GM21447 (cell line): Measurements from ENCODE around the gene UBR1.
"Not testable (repeated sequence)": the region's sequence is repeated elsewhere in the genome, so short reads cannot be mapped to it uniquely, and the experiment has no call there.

Source experiments
- ATAC-seq: cut with Tn5 transposase; IDR thresholded peaks from one replicate; pipeline ENCODE4 v1.9.1; 2021; ENCODE audit not compliant: unreplicated experiment

UBR1 gene

DNA sequence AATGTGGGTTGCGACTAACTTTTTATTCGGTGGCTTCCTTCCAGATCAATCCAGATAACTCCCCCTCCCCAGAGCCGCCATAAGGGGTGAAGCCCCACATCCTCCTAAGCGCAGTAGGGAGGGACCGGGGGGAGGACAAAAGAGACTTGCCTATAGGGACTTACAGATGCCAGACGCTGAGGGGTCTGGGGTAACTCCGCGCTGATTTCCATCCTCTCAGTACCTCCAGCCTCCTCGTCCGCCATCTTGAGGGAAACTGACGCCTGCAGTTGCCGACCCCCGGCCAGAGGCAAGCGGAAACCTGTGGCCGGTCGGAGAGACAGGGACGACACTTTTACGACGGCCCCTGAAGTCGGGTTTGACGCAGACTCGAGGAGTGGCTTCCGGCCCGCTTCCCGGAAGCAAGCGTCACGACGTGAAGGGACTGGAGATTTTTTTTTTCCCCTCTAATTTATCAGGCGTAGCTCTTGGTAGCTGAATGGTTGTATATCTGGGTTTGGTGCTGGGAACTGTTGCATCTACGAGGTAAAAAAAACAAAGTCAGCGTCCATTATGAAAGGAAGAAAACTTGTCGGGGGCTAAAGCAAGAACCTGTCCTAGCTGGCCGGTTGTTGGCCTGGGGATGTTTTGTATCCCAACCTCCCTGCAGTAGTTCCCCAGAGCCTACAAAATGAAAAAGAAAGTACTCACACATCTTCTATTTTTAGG, at the start of gene UBR1:
UBR1 (minus strand) TSS at position 261 of the 708 bp plus-strand sequence; CDS start at position 245, 16 bp downstream.
- peak; percentile 88 for ATAC-seq

DNA sequence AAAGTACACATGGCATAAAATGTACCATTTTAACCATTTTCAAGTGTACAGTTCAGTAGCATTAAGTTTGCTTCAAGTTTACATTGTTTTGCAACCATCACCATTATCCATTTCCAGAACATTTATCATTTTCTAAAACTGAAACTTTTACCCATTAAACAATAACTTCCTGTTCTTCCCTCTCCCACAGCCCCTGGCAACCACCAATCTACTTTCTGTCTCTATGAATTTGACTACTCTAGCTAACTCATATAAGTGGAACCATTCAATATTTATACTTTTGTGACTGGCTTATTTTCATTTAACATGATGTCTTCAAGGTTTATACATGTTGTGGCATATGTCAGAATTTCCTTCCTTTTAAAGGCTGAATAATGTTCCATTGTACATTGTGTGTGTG, 47.4 kb upstream of the UBR1 start:
- ATAC-seq: no peak

DNA sequence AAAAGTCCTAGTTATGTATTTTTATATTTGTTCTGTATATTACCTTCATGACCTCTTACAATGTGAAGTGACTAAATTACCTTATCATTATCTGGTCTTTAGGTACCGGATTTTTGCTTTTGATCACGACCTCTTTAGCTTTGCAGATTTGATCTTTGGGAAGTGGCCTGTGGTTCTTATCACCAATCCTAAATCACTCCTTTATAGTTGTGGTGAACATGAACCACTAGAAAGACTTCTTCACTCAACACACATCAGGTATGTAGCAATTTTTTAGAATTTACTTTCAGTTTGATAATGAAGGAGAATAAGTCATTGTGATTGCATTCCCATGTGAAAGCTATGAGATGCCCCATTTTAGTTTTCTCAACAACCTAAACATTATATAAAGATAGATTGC, 45.9 kb upstream of the UBR1 start:
- ATAC-seq: no peak

DNA sequence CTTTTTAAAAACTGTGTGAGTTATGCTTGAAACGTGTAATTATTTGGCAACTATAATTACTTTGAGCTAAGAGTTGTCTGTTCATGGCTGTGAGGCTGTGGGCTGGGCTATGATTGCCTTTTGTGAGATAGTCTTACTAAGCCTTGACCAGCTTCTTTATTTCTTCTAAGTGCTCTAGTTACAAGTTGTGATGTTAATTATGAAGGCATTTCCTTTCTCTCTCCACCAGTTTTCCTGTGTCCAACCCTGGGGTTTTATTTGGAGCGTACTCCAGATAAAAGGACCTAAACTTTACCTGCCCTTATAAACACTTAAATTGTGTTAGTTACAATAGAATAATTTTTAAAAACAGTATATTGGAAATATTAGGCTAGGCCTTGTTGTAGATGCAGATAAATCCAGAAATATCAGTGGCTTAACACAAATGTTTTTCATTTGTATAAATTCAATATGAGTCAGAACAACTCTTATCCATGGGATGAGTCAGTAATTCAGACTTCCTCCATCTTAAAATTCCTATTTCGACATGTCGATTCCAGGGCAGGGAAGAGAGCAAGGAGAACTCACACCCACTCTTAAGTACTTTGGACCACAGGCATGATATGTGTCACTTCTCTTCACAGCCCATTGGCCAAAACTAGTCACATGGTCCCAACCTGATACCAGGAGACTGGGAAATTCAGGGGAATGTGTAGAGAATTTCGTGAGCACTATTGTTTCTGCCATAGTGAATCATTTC, 44.5 kb upstream of the UBR1 start:
- no peak for ATAC-seq

DNA sequence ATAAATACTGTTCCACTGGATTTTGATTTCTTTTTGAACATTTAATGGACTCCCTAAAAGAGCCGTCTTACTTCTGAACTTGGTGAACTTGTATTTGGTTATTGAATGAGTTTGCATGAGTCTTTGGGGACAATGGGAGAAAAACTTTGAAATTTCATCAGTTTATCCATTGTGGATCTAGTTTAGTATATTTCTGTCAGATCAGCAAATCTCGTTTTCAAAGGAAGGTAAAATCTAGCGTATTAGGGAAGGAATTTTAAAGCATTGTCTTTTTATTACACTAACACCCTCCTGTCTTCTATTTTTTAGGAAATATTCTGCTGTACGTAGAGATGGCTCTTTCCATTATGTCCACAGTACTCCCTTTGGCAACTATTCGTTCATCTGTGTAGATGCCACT, 40.3 kb upstream of the UBR1 start:
- no peak for ATAC-seq

DNA sequence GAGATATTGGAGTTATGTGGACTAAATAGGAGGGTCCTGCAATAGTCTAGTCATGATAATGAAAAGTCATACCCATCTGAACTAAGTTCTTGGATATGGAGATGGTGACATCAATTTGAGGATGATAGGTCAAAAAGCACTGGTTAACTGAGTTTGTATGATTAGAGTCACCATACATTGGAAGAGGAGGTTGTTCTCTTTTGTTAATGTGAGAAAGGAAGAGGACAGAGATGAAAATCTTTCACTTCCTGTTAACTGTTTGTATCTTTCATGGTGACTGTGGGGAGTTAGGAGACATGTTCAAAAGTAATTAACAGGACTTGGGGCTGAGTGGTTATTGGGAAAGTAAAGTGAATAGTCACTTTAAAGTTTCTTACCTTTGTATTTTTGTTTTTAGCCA, 38.7 kb upstream of the UBR1 start:
- no peak for ATAC-seq

DNA sequence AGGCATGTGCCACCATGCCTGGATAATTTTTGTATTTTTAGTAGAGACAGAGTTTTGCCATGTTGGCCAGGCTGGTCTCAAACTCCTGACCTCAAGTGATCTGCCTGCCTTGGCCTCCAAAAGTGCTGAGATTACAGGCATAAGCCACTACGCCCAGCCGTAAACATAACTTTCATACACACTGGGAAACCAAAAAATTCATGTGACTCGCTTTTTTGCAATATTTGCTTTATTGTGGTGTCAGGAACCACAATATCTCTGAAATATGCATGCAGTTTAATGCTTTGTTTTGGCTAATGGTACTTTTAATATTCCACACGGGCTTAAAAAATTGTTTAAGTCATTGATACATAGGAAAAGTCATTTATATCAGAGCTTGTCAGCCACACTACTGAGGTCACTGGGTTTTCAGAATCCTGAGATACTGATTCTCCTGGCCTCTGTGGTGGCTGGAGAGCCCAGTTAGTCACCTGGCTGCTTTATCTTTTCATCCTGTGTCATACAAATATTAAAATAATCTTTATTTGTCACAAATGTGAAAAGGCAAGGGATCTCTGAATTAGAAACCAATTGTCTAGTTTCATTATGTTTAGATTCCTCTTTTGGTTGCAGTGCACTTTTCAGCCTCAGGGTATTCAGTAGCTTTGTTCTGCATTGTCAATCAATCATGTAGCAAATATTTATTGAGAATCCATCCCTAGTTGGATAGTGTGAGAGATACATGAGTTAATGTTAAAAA, 37.5 kb upstream of the UBR1 start:
- ATAC-seq: no peak

DNA sequence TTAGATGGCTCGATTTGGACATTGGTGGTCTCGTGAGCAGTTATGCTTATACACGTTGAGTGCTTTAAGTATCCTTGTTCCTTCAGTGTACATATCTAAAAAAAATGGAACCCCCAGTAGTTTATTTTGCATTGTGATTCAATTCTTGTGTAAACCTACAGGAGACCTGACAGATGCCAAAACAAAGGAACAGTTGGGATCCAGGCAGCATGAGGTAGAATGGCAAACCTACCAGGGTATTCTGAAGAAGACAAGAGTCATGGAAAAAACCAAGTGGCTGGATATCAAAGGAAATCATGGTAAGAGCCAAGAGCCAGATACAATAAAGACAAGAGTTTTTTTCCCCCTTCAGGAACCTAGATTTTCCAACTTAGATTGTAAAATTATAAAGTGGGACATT, 29.5 kb upstream of the UBR1 start:
- no peak for ATAC-seq

DNA sequence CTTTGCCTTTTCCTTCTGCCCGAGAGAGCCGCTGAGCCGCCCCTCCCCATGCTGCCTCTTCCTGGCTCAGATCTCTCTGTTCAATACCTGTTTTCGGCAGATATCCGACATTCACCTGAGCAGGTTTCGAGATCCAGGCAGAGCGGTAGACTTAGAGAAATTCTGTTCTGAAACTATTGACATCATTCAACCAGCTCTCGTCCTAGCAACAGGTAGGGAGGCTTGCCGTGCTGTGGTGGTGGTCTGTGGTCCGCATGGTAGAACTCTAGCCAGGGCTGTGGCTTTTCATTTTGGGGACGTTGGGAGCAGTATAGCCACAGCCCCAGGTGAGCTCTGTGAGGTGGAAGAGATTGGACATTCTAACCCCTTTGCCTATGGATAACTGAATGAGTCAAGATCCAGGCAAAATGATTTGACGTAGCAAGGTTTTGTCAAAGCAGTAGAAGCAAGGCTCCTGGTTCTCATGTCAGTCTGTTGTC, 28.4 kb upstream of the UBR1 start:
- no peak for ATAC-seq

DNA sequence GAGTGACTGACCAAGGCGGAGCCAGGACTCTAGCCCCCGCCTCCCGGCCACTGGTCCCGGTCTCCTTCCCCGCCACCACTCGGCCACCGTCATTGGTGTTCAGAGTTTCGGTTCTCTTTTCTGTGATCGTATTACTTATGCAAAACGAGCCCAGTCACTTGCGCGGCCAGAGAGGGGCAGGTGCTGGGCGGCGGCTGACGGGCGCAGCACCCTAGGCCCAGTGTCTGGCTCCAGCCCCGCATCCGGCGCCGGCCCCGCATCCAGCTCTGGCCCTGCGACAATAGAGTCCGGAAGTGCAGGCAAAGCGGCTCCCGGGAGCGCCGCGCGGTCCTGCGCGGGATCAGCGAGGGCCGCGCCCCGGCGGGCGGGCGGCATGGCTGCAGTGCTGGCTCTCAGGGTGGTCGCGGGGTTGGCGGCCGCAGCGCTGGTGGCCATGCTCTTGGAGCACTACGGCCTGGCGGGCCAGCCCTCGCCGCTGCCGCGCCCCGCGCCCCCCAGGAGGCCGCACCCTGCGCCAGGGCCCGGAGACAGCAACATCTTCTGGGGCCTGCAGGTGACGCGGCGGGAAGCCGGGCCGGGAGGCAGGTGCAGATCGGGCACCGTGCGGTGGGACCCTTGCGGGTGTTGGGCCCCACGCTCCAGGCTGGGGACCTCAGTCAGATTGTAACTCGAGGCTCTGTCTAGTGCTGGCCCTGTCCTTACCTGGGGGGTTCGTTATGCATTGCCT, 27.8 kb upstream of the UBR1 start, which contains the start of gene TMEM62:
TMEM62 (plus strand) TSS at position 157 of the 727 bp plus-strand sequence; CDS start at position 374, 217 bp downstream.
- peak; percentile 94 for ATAC-seq

DNA sequence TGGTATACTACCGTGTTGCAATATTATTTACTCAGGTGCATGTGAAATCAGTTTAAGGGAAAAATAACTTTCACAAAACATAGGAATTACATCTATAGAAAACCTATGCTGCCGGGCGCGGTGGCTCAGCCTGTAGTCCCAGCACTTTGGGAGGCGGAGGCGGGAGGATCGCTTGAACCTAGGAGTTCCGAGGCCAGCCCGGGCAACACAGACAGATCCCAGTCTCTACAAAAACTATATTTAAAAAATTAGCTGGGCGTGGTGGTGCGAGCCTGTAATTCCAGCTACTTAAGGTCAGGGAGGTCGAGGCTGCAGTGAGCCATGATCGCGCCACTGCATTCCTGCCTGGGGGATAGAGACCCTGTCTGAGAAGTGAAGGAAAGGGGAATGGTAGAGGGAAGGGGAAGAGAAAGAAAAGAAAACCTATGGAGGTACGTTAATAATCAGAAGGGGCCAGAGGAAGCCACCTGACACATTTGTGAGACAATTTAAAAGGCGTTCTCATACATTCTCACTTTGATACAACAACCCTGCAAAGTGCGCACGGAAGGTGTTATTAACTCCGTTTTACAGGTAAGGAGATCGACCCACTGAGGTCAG, 27.1 kb upstream of the UBR1 start:
- ATAC-seq: no peak

DNA sequence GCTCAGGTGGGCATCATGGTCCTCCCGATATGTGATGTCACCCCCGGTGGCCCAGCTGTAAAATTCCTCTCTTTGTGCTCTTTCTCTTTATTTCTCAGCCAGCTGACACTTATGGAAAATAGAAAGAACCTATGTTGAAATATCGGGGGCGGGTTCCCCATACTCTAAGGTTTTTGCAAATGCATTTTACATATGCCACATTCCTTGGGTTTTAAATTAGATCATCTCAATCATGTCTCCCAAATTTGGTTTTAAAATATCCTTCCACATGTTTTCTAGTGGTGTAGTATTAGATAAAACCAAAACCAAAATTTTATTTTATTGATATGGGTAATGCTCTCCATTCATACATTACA, 23.1 kb upstream of the UBR1 start:
- no peak for ATAC-seq

DNA sequence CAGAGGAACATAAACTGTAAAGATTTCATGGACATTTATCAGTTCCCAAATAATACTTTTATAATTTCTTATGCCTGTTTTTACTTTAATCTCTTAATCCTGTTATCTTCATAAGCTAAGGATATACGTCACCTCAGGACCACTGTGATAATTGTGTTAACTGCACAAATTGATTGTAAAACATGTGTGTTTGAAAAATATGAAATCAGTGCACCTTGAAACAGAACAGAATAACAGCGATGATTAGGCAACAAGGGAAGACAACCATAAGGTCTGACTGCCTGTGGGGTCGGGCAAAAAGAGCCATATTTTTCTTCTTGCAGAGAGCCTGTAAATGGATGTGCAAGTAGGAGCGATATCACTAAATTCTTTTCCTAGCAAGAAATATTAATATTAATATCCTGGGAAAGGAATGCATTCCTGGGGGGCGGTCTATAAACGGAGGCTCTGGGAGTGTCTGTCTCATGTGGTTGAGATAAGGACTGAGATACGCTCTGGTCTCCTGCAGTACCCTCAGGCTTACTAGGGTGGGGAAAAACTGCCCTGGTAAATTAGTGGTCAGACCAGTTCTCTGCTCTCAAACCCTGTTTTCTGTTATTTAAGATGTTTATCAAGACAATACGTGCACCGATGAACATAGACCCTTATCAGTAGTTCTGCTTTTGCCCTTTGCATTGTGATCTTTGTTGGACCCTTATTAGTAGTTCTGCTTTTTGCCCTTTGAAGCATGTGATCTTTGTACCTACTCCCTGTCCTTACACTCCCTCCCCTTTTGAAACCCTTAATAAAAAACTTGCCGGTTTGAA, 22.5 kb upstream of the UBR1 start:
- ATAC-seq: not testable (repeated sequence)

DNA sequence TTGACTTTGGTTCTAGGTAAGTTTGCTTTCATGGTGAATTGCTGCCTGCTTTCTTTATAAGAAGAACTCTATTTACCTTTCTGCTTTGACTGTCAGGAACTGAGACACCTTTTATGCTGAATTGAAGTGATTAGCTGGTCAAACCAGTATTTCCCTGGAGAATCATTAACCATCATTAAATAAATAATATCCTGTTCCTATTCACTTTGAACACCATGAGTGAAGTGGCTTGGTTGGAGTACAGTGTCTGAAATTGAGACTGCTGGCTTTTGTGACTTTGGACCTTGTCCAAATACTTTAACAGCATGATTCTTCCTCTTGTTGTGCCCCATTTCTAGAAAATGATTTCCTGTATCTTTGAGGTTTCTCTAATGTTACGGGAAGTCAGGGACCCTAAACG, 21.9 kb upstream of the UBR1 start:
- no peak for ATAC-seq

DNA sequence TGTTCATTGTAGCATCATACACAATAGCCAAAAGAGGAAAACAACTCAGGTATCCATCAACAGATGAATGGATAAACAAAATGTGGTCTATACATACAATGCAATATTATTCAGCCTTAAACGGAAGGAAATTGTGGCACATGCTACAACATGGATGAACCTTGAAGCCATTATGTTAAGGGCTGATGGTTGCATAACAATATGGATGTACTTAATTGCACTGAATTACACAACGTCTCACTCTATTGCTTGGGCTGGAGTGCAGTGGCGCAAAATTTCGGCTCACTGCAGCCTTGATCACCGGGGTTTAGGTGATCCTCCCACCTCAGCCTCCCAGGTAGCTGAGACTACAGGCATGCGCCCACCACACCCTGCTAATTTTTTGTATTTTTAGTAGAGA, 20.5 kb upstream of the UBR1 start:
- no peak for ATAC-seq

DNA sequence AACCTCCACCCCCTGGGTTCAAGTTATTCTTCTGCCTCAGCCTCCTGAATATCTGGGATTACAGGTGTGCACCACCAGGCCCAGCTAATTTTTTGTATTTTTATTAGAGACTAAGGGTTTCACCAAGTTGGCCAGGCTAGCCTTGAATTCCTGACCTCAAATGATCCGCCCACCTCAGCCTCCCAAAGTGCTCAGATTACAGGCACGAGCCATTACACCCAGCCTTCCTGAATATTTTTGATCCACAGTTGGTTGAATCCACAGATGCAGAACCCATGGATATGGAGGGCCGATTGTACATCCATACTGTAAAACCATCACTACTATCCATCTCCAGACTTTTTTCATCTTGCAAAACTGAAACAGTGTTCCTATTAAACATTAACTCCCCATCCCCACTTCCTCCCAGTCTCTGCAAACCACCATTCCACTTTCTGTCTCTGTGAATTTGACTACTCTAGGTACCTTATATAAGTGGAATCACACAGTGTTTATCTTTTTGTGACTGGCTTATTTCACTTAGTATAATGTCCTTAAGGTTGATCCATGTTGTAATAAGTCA, 19.3 kb upstream of the UBR1 start:
- no peak for ATAC-seq

DNA sequence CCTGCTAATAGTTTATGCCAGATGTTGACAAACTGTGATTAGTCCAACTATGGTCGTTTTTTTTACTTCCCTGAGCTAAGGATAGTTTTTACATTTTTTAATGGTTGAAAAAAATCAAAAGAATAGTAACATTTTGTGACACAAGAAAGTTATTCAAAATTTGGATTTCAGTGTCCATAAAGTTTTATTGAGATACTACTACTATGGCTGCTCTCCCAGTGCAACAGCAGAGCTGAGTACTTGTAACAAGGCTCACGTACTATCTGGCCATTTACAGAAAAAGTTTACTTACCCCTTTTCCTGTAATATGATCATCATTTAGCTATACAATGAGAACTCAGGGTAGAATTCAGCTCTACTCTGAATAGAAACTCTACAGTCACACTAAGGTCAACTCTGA, 16.0 kb upstream of the UBR1 start:
- no peak for ATAC-seq

DNA sequence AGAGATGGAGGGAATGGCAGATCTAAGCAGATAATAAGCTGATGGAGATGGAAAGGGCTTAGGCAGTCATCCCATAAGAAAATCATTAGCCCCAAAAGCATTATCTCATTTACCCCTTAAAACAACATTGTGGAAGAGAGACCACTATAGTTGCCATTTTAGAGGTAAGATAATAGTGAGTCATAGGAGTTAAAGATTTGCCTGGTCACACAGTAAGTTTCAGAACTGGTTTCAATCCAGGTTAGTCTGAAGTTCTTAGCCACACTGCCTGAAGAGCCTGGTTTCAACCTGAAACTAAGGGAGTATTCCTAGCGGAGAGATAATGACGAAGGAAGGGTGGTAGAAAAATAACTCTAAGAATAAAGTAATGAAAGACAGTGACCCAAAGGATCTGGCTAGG, 13.0 kb upstream of the UBR1 start:
- ATAC-seq: no peak

DNA sequence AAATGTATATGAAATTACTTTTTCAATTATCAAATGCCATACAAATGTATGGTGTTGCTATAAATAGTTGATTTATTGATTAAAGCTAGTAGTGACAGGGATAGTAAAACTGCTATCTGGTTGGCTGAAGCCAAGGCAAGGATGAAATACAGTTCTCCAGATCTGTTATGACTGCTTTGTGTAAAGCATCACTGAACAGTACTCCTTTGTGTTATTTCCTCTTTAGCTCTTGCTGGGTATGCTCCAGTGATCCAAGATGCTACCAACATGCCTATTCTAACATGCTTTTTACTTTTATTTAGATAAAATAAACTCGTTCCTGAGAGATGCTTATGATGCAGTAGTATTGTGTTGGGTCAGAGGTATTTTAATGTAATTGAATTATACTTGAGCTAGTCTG, 12.4 kb upstream of the UBR1 start:
- peak; percentile 51 for ATAC-seq

DNA sequence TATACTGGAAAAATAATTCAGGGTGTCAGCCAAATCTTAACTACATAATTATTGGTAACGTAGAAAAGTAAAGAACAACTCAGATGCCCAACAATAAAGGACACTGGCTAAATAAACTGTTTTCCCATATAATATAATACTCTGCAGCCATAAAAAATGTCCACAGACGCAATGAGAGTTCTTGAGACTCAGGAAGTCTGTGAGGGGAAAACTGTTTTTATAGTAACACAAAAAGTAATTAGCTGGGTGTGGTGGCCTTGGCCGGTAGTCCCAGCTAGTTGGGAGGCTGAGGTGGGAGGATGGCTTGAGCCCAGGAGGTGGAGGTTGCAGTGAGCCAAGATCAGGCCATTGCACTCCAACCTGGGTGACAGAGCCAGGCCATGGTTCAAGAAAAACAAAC, 5.5 kb upstream of the UBR1 start:
- no peak for ATAC-seq
